Neuronal stem cell (in vitro differentiated cells): ENCODE measurements around the gene GFI1B.
A peak's percentile ranks its signal among the peaks of the same experiment; 100 is the strongest.

Source experiments
- DNase-seq: peaks from one replicate; pipeline ENCODE4 v3.0.0-alpha.2; 2013; ENCODE audit warnings: low spot score
- H2AFZ ChIP-seq: one replicate; pipeline ENCODE4 v1.6.1; 2013; ENCODE audit warnings: mild to moderate bottlenecking, low read length, inconsistent platforms
- H2AK5ac ChIP-seq: 2 replicates; pipeline ENCODE4 v1.6.1; 2013; ENCODE audit warnings: low read depth, mild to moderate bottlenecking, inconsistent platforms, low read length, moderate library complexity, mixed read lengths
- H2BK120ac ChIP-seq: 2 replicates; pipeline ENCODE4 v1.6.1; 2013; ENCODE audit warnings: low read depth, mild to moderate bottlenecking, inconsistent platforms, low read length, moderate library complexity, mixed read lengths
- H2BK12ac ChIP-seq: one replicate; pipeline ENCODE4 v1.6.1; 2013; ENCODE audit warnings: low read length, inconsistent platforms
- H2BK15ac ChIP-seq: 2 replicates; pipeline ENCODE4 v1.6.1; 2013; ENCODE audit warnings: mild to moderate bottlenecking, low read length, inconsistent platforms, mixed read lengths
- H2BK5ac ChIP-seq: one replicate; pipeline ENCODE4 v1.6.1; 2013; ENCODE audit warnings: inconsistent platforms, mild to moderate bottlenecking, low read length, moderate library complexity
- H3K14ac ChIP-seq: one replicate; pipeline ENCODE4 v1.6.1; 2013; ENCODE audit warnings: low read length, inconsistent platforms
- H3K18ac ChIP-seq: 2 replicates; pipeline ENCODE4 v1.6.1; 2013; ENCODE audit warnings: low read length, inconsistent platforms
- H3K23ac ChIP-seq: 2 replicates; pipeline ENCODE4 v1.6.1; 2013; ENCODE audit warnings: low read depth, mild to moderate bottlenecking, mixed read lengths, low read length, inconsistent platforms; ENCODE audit not compliant: poor library complexity
- H3K27ac ChIP-seq: replicated peaks from 3 replicates; pipeline ENCODE4 v1.5.1; 2013; ENCODE audit warnings: low read length, inconsistent platforms
- H3K27me3 ChIP-seq, 3 experiments: 2 replicates each; pipeline ENCODE4 v1.6.1; 2013; ENCODE audit warnings: low read length in 3 of 3, mild to moderate bottlenecking in 2 of 3, inconsistent platforms in 1 of 3, low read depth in 1 of 3, mixed read lengths in 1 of 3, moderate library complexity in 1 of 3; ENCODE audit not compliant: control insufficient read depth in 3 of 3, insufficient read depth in 3 of 3
- H3K36me3 ChIP-seq, 2 donors: replicated peaks in 1 of 2; 2 replicates each; pipeline ENCODE4 v1.6.1; 2013; ENCODE audit warnings: low read length in 2 of 2; ENCODE audit not compliant: control insufficient read depth in 2 of 2, insufficient read depth in 2 of 2
- H3K4ac ChIP-seq: 2 replicates; pipeline ENCODE4 v1.6.1; 2013; ENCODE audit warnings: inconsistent platforms, mild to moderate bottlenecking, low read length, moderate library complexity
- H3K4me1 ChIP-seq, 2 donors: 1 replicate in 1 of 2; 2 replicates in 1 of 2; pipeline ENCODE4 v1.6.1; 2013; ENCODE audit warnings: low read length in 2 of 2, low read depth in 1 of 2; ENCODE audit not compliant: control insufficient read depth in 2 of 2, insufficient read depth in 1 of 2
- H3K4me2 ChIP-seq: one replicate; pipeline ENCODE4 v1.6.1; 2013; ENCODE audit warnings: mild to moderate bottlenecking, low read length, inconsistent platforms; ENCODE audit not compliant: insufficient read depth, poor library complexity, severe bottlenecking
- H3K4me3 ChIP-seq, 2 donors: 2 replicates each; pipeline ENCODE4 v1.5.1; 2013; ENCODE audit warnings: low read length in 2 of 2, mild to moderate bottlenecking in 2 of 2, inconsistent platforms in 1 of 2, moderate library complexity in 1 of 2
- H3K79me1 ChIP-seq: one replicate; pipeline ENCODE4 v1.6.1; 2013; ENCODE audit warnings: low read depth, mild to moderate bottlenecking, inconsistent platforms, low read length, moderate library complexity
- H3K9ac ChIP-seq: one replicate; pipeline ENCODE4 v1.6.1; 2013; ENCODE audit warnings: mild to moderate bottlenecking, low read depth, low read length, inconsistent platforms; ENCODE audit not compliant: poor library complexity
- H3K9me3 ChIP-seq, 2 donors: replicated peaks in 1 of 2; 2 replicates each; pipeline versions ENCODE3 to v1.6.1; 2013; ENCODE audit warnings: low read length in 2 of 2, mild to moderate bottlenecking in 2 of 2, inconsistent platforms in 1 of 2, low read depth in 1 of 2, mixed read lengths in 1 of 2, moderate library complexity in 1 of 2; ENCODE audit not compliant: control insufficient read depth in 2 of 2, insufficient read depth in 1 of 2
- H4K8ac ChIP-seq: one replicate; pipeline ENCODE4 v1.6.1; 2013; ENCODE audit warnings: low read depth, mild to moderate bottlenecking, inconsistent platforms, low read length, moderate library complexity
- H4K91ac ChIP-seq: one replicate; pipeline ENCODE4 v1.6.1; 2013; ENCODE audit warnings: low read length, low read depth, mild to moderate bottlenecking, inconsistent platforms; ENCODE audit not compliant: poor library complexity
- WGBS, 2 donors: extraction: QIAGEN DNeasy Blood & Tissue Kit; methylation state at CpG; one replicate each; pipeline ENCODE4 v1.1.7; 2013; ENCODE audit warnings: missing lambda C conversion rate in 2 of 2, mixed read lengths in 1 of 2; ENCODE audit not compliant: insufficient read length in 2 of 2, insufficient replicate concordance in 1 of 2; ENCODE audit errors: extremely low coverage in 2 of 2; 5-methylcytosine and 5-hydroxymethylcytosine counted together

GFI1B gene

GRCh38 chr9:132973166-132973565, 5.3 kb upstream of the GFI1B start:
- Histone ChIP-seq H3K79me1 (no peaks in the 10 kb centered on the region), H3K23ac (peak overlapping the region; percentile 45), H4K91ac (no peak overlapping the region), H3K4me3 (no peak overlapping the region), H3K27ac (no peak overlapping the region), H3K18ac (peak overlapping the region; percentile 84), H3K36me3 (no peaks in the 10 kb centered on the region), H3K4me2 (no peak overlapping the region), H3K9me3 (no peaks in the 10 kb centered on the region), H2BK120ac (no peak overlapping the region), H2BK5ac (no peak overlapping the region), H3K27me3 (peaks cover 0 to 54% (median 14%) of the 10 kb centered on the region in 3 experiments), H3K9ac (no peak overlapping the region), H4K8ac (no peak overlapping the region), H2AK5ac (no peak overlapping the region), H3K14ac (no peak overlapping the region), H3K4me1 (peaks cover 0 to 1% of the 10 kb centered on the region in 2 donors), H3K4ac (no peak overlapping the region), H2AFZ (peak overlapping the region; percentile 48), H2BK15ac (peak overlapping the region; percentile 23), H2BK12ac (no peak overlapping the region)
- DNase-seq, result no peak
- no CpG with 5 or more reads among the region's 18 CpGs for WGBS, 2 donors

GRCh38 chr9:132973713-132974112, 4.8 kb upstream of the GFI1B start:
- no peak overlapping the region for H2AK5ac ChIP-seq
- H2BK120ac ChIP-seq, result no peak overlapping the region
- H3K4me1 ChIP-seq, result peaks cover 0 to 1% of the 10 kb centered on the region in 2 donors
- H2AFZ ChIP-seq, result no peak overlapping the region
- H3K27ac ChIP-seq, result no peak overlapping the region
- H3K36me3 ChIP-seq, result no peaks in the 10 kb centered on the region
- no CpG with 5 or more reads among the region's 5 CpGs for WGBS, 2 donors
- peaks cover 4 to 59% (median 19%) of the 10 kb centered on the region in 3 experiments for H3K27me3 ChIP-seq
- H3K23ac ChIP-seq, result no peak overlapping the region
- no peak overlapping the region for H3K4me2 ChIP-seq
- H3K14ac ChIP-seq, result no peak overlapping the region
- no peak overlapping the region for H2BK5ac ChIP-seq
- no peak overlapping the region for H3K4me3 ChIP-seq
- no peak for DNase-seq
- H4K91ac ChIP-seq, result no peak overlapping the region
- no peak overlapping the region for H3K18ac ChIP-seq
- H3K79me1 ChIP-seq, result no peaks in the 10 kb centered on the region
- H3K9me3 ChIP-seq, result peaks cover 0 to 2% of the 10 kb centered on the region in 2 donors
- H2BK15ac ChIP-seq, result no peak overlapping the region
- H3K9ac ChIP-seq, result no peak overlapping the region
- H4K8ac ChIP-seq, result no peak overlapping the region
- no peak overlapping the region for H2BK12ac ChIP-seq
- H3K4ac ChIP-seq, result no peak overlapping the region

- H3K27me3 ChIP-seq, result peaks cover 6 to 70% (median 32%) of the 10 kb centered on the region in 3 experiments
- no peak for DNase-seq
- WGBS, 2 donors, result no CpG with 5 or more reads among the region's 6 CpGs
Observed at GRCh38 chr9:132975961-132976360, 2.5 kb upstream of the GFI1B start.

GRCh38 chr9:132976571-132976970, 1.9 kb upstream of the GFI1B start:
- Histone ChIP-seq H2BK15ac (no peak overlapping the region), H3K4me1 (peaks cover 0 to 4% of the 10 kb centered on the region in 2 donors), H2BK5ac (no peak overlapping the region), H3K27me3 (peaks cover 6 to 66% (median 32%) of the 10 kb centered on the region in 3 experiments), H3K4ac (no peak overlapping the region), H3K14ac (no peak overlapping the region), H3K79me1 (no peaks in the 10 kb centered on the region), H4K91ac (no peak overlapping the region), H3K23ac (no peak overlapping the region), H2AFZ (no peak overlapping the region), H2BK120ac (no peak overlapping the region), H3K18ac (no peak overlapping the region), H3K9me3 (peaks cover 0 to 2% of the 10 kb centered on the region in 2 donors), H3K4me2 (no peak overlapping the region), H2BK12ac (no peak overlapping the region), H3K4me3 (no peak overlapping the region), H4K8ac (no peak overlapping the region), H3K27ac (no peak overlapping the region), H3K36me3 (no peaks in the 10 kb centered on the region), H3K9ac (no peak overlapping the region), H2AK5ac (no peak overlapping the region)
- WGBS, 2 donors, result no CpG with 5 or more reads among the region's 3 CpGs
- no peak for DNase-seq

More at GRCh38 chr9:132975961-132976360, 2.5 kb upstream of the GFI1B start:
- Histone ChIP-seq H2AFZ (no peak overlapping the region), H4K91ac (no peak overlapping the region), H2BK15ac (peak overlapping the region; percentile 15), H3K4me3 (peak overlapping the region in 1 of 2 donors; percentile 37), H2AK5ac (no peak overlapping the region), H2BK5ac (no peak overlapping the region), H2BK12ac (no peak overlapping the region), H3K36me3 (no peaks in the 10 kb centered on the region), H3K4me1 (peaks cover 0 to 4% of the 10 kb centered on the region in 2 donors), H3K9ac (no peak overlapping the region), H3K4me2 (no peak overlapping the region), H3K23ac (no peak overlapping the region), H3K79me1 (no peaks in the 10 kb centered on the region), H3K4ac (no peak overlapping the region), H2BK120ac (no peak overlapping the region), H3K18ac (no peak overlapping the region), H4K8ac (no peak overlapping the region), H3K14ac (no peak overlapping the region), H3K27ac (no peak overlapping the region), H3K9me3 (peaks cover 0 to 2% of the 10 kb centered on the region in 2 donors)
